AG10803 (cell line): ENCODE measurements around the gene ZNF226.
"Not testable (repeated sequence)": the region's sequence is repeated elsewhere in the genome, so short reads cannot be mapped to it uniquely, and the experiment has no call there.

Source experiments
- DNase-seq: peaks from one replicate; pipeline ENCODE4 v3.0.0; 2010; ENCODE audit warnings: low read depth
- H3K4me3 ChIP-seq: 2 replicates; pipeline ENCODE4 v1.5.1; 2011; ENCODE audit warnings: mild to moderate bottlenecking, low read length, control low read depth
- TF ChIP-seq, protein P1 (sequence below): conservative IDR thresholded peaks from 2 replicates; pipeline ENCODE4 v1.5.1; 2011; ENCODE audit warnings: mild to moderate bottlenecking, low read length, control low read depth, inconsistent platforms

The ZNF226 gene

DNA sequence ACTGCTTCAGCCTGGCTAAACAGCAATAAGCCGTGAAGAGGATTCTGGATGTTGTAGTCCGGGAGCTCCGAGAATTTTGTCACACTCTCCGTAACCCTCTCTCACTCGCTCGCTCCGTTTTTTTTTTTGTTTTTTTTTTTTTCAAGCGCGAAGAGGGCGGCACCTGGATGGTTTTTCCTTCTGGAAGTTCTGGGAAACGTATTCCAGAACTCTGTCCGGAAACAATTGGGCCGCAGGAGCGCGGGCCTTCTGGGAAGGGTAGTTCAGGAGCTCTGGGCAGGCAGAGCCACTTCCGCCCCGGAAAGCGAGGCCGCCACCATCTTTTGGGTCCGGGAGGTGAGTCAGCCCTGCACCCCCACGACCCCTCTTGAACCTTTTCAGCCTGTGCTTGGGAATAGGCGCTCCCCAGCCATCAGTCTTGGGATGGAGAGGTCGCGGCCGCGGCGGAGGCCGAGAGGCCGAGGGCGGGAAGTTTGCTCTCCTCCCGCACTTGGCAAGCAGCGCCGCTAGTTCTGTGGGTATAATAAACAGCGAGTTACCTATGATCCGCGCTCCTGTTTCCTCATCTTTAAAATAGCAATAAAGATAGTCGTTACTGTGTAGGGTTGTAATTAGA lies 47.5 kb downstream of the ZNF226 start, which contains the start of gene ZNF227:
Gene ZNF227, plus strand, starts transcription at position 283 of the 616 bp plus-strand sequence. CDS start 5,261 bp downstream, outside the sequence.
- DNase-seq, result peak; percentile 97
- peak within 1 kb of the TSS; percentile 88 for H3K4me3 ChIP-seq
- TF ChIP-seq, protein P1, sequence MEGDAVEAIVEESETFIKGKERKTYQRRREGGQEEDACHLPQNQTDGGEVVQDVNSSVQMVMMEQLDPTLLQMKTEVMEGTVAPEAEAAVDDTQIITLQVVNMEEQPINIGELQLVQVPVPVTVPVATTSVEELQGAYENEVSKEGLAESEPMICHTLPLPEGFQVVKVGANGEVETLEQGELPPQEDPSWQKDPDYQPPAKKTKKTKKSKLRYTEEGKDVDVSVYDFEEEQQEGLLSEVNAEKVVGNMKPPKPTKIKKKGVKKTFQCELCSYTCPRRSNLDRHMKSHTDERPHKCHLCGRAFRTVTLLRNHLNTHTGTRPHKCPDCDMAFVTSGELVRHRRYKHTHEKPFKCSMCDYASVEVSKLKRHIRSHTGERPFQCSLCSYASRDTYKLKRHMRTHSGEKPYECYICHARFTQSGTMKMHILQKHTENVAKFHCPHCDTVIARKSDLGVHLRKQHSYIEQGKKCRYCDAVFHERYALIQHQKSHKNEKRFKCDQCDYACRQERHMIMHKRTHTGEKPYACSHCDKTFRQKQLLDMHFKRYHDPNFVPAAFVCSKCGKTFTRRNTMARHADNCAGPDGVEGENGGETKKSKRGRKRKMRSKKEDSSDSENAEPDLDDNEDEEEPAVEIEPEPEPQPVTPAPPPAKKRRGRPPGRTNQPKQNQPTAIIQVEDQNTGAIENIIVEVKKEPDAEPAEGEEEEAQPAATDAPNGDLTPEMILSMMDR, result no peak

GRCh38 chr19:44212866-44213346 lies 48.0 kb downstream of the ZNF226 start:
- peak overlapping the region; percentile 88 for H3K4me3 ChIP-seq
- TF ChIP-seq, protein P1, result no peak
- DNase-seq, result peak; percentile 13

- DNase-seq, H3K4me3 ChIP-seq: not testable (repeated sequence)
These were observed 55.0 kb downstream of the ZNF226 start for GRCh38 chr19:44219926-44220325.

GRCh38 chr19:44220761-44221160 lies 55.9 kb downstream of the ZNF226 start:
- H3K4me3 ChIP-seq, result not testable (repeated sequence)

DNA sequence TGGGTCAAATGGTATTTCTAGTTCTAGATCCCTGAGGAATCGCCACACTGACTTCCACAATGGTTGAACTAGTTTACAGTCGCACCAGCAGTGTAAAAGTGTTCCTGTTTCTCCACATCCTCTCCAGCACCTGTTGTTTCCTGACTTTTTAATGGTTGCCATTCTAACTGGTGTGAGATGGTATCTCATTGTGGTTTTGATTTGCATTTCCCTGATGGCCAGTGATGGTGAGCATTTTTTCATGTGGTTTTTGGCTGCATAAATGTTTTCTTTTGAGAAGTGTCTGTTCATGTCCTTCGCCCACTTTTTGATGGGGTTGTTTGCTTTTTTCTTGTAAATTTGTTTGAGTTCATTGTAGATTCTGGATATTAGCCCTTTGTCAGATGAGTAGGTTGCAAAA lies 56.4 kb downstream of the ZNF226 start:
- not testable (repeated sequence) for H3K4me3 ChIP-seq, DNase-seq

More at GRCh38 chr19:44220761-44221160, 55.9 kb downstream of the ZNF226 start:
- DNase-seq, result not testable (repeated sequence)
